Right lobe of liver (tissue), 4 donors: ENCODE results near the gene NAP1L1.

Source experiments
- POLR2A ChIP-seq: fragments of 450-650 bp; IDR thresholded peaks from one replicate; pipeline ENCODE4 v1.6.1; 2017; ENCODE audit warnings: antibody characterized with exemption, mild to moderate bottlenecking
- TF ChIP-seq, protein P1 (sequence below), 4 donors: fragments of 200-600 bp in 3 of 4; fragments of 450-650 bp in 1 of 4; IDR thresholded peaks; one replicate each; pipeline versions ENCODE4 v1.5.1 to v1.8.0; 2016 to 2022; ENCODE audit warnings: antibody characterized with exemption in 4 of 4, mild to moderate bottlenecking in 2 of 4
- donor health status: DM: no; HTN: no; CAD: no.
- donor health status: DM: no; HTN: no; CAD: no.
- donor health status: DM: no; HTN: yes; CAD: no.

DNA sequence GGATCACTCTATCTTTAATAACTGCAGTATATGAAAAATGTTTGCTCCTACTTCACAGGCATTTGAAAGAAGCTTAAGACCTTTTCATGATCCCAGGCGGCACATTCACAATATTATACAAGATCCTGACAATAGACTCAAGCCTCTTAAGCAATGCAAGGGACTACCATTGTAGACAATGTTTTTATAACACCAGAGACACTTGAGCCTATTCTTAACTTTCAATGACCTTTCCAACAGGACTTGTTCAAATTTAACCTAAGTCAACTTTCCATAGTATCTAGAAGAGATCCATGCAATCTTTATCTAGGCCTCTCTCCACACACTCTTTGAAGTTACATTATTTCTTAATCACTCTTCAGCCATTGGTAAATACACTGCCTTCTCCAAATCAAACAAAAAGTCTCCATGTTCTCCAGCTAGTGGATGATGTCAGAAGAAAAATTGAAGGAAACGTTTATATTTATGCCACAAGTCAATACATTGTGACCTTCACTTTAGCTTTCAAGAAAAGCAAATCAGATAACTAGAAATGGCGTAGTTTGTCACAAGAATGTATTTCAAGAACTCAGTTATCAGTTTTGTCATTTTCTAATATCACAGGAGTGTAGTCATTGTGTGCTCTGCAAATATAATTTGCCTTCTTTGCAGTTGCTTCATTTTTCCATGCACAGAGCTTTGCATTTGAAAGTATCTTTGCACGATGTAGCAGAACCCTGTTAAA, 94.1 kb downstream of the NAP1L1 start:
- TF ChIP-seq, protein P1, sequence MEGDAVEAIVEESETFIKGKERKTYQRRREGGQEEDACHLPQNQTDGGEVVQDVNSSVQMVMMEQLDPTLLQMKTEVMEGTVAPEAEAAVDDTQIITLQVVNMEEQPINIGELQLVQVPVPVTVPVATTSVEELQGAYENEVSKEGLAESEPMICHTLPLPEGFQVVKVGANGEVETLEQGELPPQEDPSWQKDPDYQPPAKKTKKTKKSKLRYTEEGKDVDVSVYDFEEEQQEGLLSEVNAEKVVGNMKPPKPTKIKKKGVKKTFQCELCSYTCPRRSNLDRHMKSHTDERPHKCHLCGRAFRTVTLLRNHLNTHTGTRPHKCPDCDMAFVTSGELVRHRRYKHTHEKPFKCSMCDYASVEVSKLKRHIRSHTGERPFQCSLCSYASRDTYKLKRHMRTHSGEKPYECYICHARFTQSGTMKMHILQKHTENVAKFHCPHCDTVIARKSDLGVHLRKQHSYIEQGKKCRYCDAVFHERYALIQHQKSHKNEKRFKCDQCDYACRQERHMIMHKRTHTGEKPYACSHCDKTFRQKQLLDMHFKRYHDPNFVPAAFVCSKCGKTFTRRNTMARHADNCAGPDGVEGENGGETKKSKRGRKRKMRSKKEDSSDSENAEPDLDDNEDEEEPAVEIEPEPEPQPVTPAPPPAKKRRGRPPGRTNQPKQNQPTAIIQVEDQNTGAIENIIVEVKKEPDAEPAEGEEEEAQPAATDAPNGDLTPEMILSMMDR (IDR thresholded peaks at IDR 0.05), result no peak
- no peak for TF ChIP-seq POLR2A
